ENCODE data around the gene PRM3. TPM values are rescaled to one million over a fixed set of nuclear protein-coding genes. Genes with fewer than 3 reads are reported as not detected.

PRM3 gene
- total RNA-seq, 2 experiments from 2014 or later = not detected

- no peaks in the 10 kb centered on the region for H3K36me3 Mint-ChIP-seq (ENCODE audit: low read depth)
- Histone ChIP-seq H3K27me3 (ENCODE audit: control insufficient read depth in 1 of 2, insufficient read depth in 2 of 2, low read length in 2 of 2) (no peaks in the 10 kb centered on the region), H3K4me3 (ENCODE audit: low read length) (no peak overlapping the region), H3K4me1 (ENCODE audit: insufficient read depth, low read length) (peaks cover 19% of the 10 kb centered on the region), H3K27ac (ENCODE audit: low read depth in 1 of 2, low read length in 2 of 2) (no peak overlapping the region), H3K36me3 (ENCODE audit: insufficient read depth, low read length) (no peaks in the 10 kb centered on the region), H3K9me3 (ENCODE audit: control insufficient read depth in 1 of 2, insufficient read depth in 1 of 2, low read length in 2 of 2) (no peaks in the 10 kb centered on the region)
- intact Hi-C loops (cut with DNase I, micrococcal nuclease) = no loop called here
- ATAC-seq (ENCODE audit: poor library complexity) (no peak), DNase-seq (no peak)
- no peaks in the 10 kb centered on the region for H3K27me3 Mint-ChIP-seq
- no peaks in the 10 kb centered on the region for H3K9me3 Mint-ChIP-seq
- no peak for TF ChIP-seq CTCF (IDR thresholded peaks at IDR 0.05)
- peaks cover 13% of the 10 kb centered on the region for H3K4me1 Mint-ChIP-seq (ENCODE audit: low read depth)
- POLR2A ChIA-PET = interaction anchor here (1.1 kb wide), 1 partner anchor 24 kb away, joined by 3 read pairs; no protein-coding TSS in a partner anchor
- CTCF ChIA-PET = no interaction called here
- H3K27ac Mint-ChIP-seq = no peak overlapping the region
- no peak overlapping the region for H3K4me3 Mint-ChIP-seq
Measured at GRCh38 chr16:11242658-11243057, 30.8 kb downstream of the PRM3 start.

DNA sequence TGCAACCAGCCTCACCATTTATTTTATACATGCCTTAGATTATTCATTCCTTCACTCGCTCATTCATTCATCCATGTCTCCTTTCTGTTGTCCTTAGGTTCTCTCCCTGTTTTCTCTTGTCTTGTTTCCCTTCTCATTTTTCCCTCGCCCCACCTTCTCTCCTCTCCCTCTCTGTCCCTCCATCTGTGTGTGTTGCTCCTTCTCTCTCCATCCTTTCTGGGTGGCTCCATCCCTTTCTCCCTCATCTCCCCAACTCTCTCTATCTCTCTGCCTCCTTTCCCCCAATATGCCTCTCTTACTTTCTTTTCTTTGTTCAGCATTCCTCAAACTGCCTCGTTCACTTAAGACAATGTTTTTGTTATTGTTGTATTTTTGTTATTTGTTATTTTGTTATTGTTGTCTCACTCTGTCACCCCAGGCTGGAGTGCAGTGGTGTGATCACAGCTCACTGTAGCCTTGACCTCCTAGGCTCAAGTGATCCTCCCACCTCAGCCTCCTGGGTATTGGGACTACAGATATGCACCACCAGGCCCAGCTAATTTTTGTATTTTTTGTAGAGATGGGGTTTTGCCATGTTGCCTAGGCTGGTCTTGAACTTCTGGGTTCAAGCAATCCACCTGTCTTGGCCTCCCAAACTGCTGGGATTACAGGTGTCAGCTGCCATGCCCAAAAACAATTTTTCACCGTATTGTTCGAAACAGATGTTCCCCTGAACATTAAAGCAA, 31.8 kb downstream of the PRM3 start:
- ATAC-seq (ENCODE audit: poor library complexity) (no peak), DNase-seq (no peak)
- no peak overlapping the region for H3K4me3 Mint-ChIP-seq
- POLR2A ChIA-PET = interaction anchor here (1.1 to 1.4 kb wide), 4 partner anchors 9 to 23 kb away, joined by 3 to 13 read pairs (median 6); no protein-coding TSS in a partner anchor
- H3K4me1 Mint-ChIP-seq (ENCODE audit: low read depth) = peaks cover 13% of the 10 kb centered on the region
- TF ChIP-seq CTCF (IDR thresholded peaks at IDR 0.05) = no peak
- intact Hi-C loops (cut with DNase I, micrococcal nuclease) = no loop called here
- Histone ChIP-seq H3K27ac (ENCODE audit: low read depth in 1 of 2, low read length in 2 of 2) (no peak overlapping the region), H3K9me3 (ENCODE audit: control insufficient read depth in 1 of 2, insufficient read depth in 1 of 2, low read length in 2 of 2) (no peaks in the 10 kb centered on the region), H3K36me3 (ENCODE audit: insufficient read depth, low read length) (no peaks in the 10 kb centered on the region), H3K4me1 (ENCODE audit: insufficient read depth, low read length) (peaks cover 19% of the 10 kb centered on the region), H3K4me3 (ENCODE audit: low read length) (no peak overlapping the region), H3K27me3 (ENCODE audit: control insufficient read depth in 1 of 2, insufficient read depth in 2 of 2, low read length in 2 of 2) (no peaks in the 10 kb centered on the region)
- H3K27ac Mint-ChIP-seq = no peak overlapping the region
- no peaks in the 10 kb centered on the region for H3K27me3 Mint-ChIP-seq
- H3K36me3 Mint-ChIP-seq (ENCODE audit: low read depth) = no peaks in the 10 kb centered on the region
- CTCF ChIA-PET = no interaction called here
- H3K9me3 Mint-ChIP-seq = no peaks in the 10 kb centered on the region

DNA sequence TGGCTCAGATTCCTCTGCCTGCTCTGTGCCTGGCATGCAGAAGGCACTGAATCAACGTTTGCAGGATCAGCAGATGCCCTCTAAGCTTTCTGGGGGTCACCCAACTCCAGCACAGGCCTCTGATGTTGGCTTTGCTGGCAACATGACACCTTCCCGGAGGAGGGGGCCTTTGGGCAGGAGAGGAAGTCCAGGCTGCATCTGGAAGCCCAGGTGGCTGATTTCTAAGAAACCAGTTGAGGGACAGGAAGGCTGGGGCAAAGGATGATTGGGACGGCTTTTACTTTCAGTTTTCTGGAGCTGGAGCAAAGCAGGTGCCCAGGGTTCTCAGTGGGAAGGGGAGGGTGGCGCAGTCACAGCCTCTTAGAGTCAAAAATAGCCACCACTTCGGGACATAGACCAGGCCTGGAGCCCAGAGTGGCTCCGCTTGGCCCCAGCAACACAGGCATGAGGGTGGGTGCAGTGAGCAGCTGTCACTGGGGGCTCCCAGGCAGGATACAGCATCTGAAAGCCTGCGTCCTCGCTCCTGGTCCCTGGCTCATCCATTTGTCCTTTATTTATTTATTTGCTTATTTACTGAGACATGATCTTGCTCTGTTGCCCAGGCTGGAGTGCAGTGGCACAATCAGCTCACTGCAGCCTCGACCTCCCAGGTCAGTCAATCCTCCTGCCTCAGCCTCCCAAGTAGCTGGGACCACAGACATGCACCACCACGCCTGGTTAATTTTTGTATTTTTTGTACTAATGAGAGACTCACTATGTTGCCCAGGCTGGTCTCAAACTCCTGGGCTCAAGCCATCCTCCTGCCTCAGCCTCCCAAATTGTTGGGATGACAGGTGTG, 32.6 kb downstream of the PRM3 start:
- Histone ChIP-seq H3K4me3 (ENCODE audit: low read length) (no peak overlapping the region), H3K27me3 (ENCODE audit: control insufficient read depth in 1 of 2, insufficient read depth in 2 of 2, low read length in 2 of 2) (no peaks in the 10 kb centered on the region), H3K4me1 (ENCODE audit: insufficient read depth, low read length) (peaks cover 19% of the 10 kb centered on the region), H3K36me3 (ENCODE audit: insufficient read depth, low read length) (no peaks in the 10 kb centered on the region), H3K27ac (ENCODE audit: low read depth in 1 of 2, low read length in 2 of 2) (no peak overlapping the region), H3K9me3 (ENCODE audit: control insufficient read depth in 1 of 2, insufficient read depth in 1 of 2, low read length in 2 of 2) (no peaks in the 10 kb centered on the region)
- intact Hi-C loops (cut with DNase I, micrococcal nuclease) = no loop called here
- peak overlapping the region; percentile 34 for H3K4me3 Mint-ChIP-seq
- peak in 2 of 14 experiments; percentile 29 to 60 for DNase-seq
- ChIA-PET CTCF (no interaction called here), POLR2A (interaction anchor here (1.0 to 1.4 kb wide), 4 partner anchors 8 to 16 kb away, joined by 3 to 13 read pairs (median 6); no protein-coding TSS in a partner anchor)
- H3K27me3 Mint-ChIP-seq = no peaks in the 10 kb centered on the region
- H3K27ac Mint-ChIP-seq = peak overlapping the region; percentile 20
- H3K9me3 Mint-ChIP-seq = no peaks in the 10 kb centered on the region
- no peak for TF ChIP-seq CTCF (IDR thresholded peaks at IDR 0.05)
- no peak for ATAC-seq (ENCODE audit: poor library complexity)
- H3K36me3 Mint-ChIP-seq (ENCODE audit: low read depth) = no peaks in the 10 kb centered on the region
- H3K4me1 Mint-ChIP-seq (ENCODE audit: low read depth) = peaks cover 13% of the 10 kb centered on the region

Measured in CD4-positive, alpha-beta T cell (primary cell).